Measurements from ENCODE around the gene TIGD7. TPM values are rescaled to one million over a fixed set of nuclear protein-coding genes. Genes with fewer than 3 reads are reported as not detected.

The TIGD7 gene
- total RNA-seq, 4 donors from 2014 or later: 0.38 to 4.0 (median 0.96) TPM

GRCh38 chr16:3264137-3265036 is 40.8 kb downstream of the TIGD7 start:
- Histone ChIP-seq H3K4me3 (peak overlapping the region; percentile 82 to 94 (median 84)), H3K4me1 (peaks cover 4 to 40% (median 5%) of the 10 kb centered on the region in 3 donors), H3K27ac (peak overlapping the region; percentile 98 to 100 (median 99)), H3K36me3 (peaks cover 0 to 40% (median 10%) of the 10 kb centered on the region in 3 donors), H3K9me3 (peaks cover 0 to 17% (median 6%) of the 10 kb centered on the region in 3 donors), H3K27me3 (no peaks in the 10 kb centered on the region)
- TF ChIP-seq CTCF (IDR thresholded peaks at IDR 0.05) (peak in 2 of 6 experiments; percentile 30 to 41), POLR2A (IDR thresholded peaks at IDR 0.05) (peak in 3 of 4 donors; percentile 62 to 92 (median 91))
- intact Hi-C loops (cut with DNase I): no loop called here
- 1 to 3% methylated on average over 28 to 32 of the region's 77 CpGs for WGBS, 2 donors
- DNase-seq: peak; percentile 76

GRCh38 chr16:3262517-3262916 is 42.7 kb downstream of the TIGD7 start:
- peaks cover 0 to 13% (median 6%) of the 10 kb centered on the region in 3 donors for H3K9me3 ChIP-seq
- DNase-seq: no peak
- 92 to 94% methylated on average over 2 to 4 of the region's 4 CpGs for WGBS, 2 donors
- peaks cover 0 to 24% (median 10%) of the 10 kb centered on the region in 3 donors for H3K36me3 ChIP-seq
- peaks cover 4 to 40% (median 5%) of the 10 kb centered on the region in 3 donors for H3K4me1 ChIP-seq
- peaks cover 0 to 2% (median 0%) of the 10 kb centered on the region in 4 donors for H3K27me3 ChIP-seq
- peak overlapping the region in 1 of 4 donors; percentile 100 for H3K27ac ChIP-seq
- TF ChIP-seq CTCF (IDR thresholded peaks at IDR 0.05): no peak
- TF ChIP-seq POLR2A (IDR thresholded peaks at IDR 0.05): no peak
- H3K4me3 ChIP-seq: no peak overlapping the region
- intact Hi-C loops (cut with DNase I): no loop called here

GRCh38 chr16:3259836-3260235 is 45.4 kb downstream of the TIGD7 start:
- DNase-seq: no peak
- Histone ChIP-seq H3K27ac (no peak overlapping the region), H3K27me3 (peaks cover 0 to 19% (median 0%) of the 10 kb centered on the region in 4 donors), H3K4me3 (no peak overlapping the region), H3K4me1 (peaks cover under 1 to 15% (median 3%) of the 10 kb centered on the region in 3 donors), H3K36me3 (no peaks in the 10 kb centered on the region), H3K9me3 (peaks cover 0 to under 1% (median 0%) of the 10 kb centered on the region in 3 donors)
- 67 to 77% methylated on average over 8 of the region's 8 CpGs for WGBS, 2 donors
- intact Hi-C loops (cut with DNase I): no loop called here
- TF ChIP-seq POLR2A (IDR thresholded peaks at IDR 0.05) (no peak), CTCF (IDR thresholded peaks at IDR 0.05) (no peak)

- intact Hi-C loops (cut with DNase I): no loop called here
- H3K4me1 ChIP-seq: no peaks in the 10 kb centered on the region
- peak overlapping the region in 1 of 4 donors; percentile 44 for H3K27ac ChIP-seq
- H3K9me3 ChIP-seq: no peaks in the 10 kb centered on the region
- TF ChIP-seq POLR2A (IDR thresholded peaks at IDR 0.05) (no peak), CTCF (IDR thresholded peaks at IDR 0.05) (no peak)
- 80 to 100% methylated on average over 1 to 2 of the region's 9 CpGs for WGBS, 2 donors
- no peak overlapping the region for H3K4me3 ChIP-seq
- no peaks in the 10 kb centered on the region for H3K36me3 ChIP-seq
- DNase-seq: no peak
- H3K27me3 ChIP-seq: peaks cover 0 to 29% (median 0%) of the 10 kb centered on the region in 4 donors
Observed at GRCh38 chr16:3256866-3257465, 48.3 kb downstream of the TIGD7 start.
